ENCODE results near the gene ZKSCAN3. TPM values are rescaled to one million over a fixed set of nuclear protein-coding genes. Genes with fewer than 3 reads are reported as not detected.
"Not testable (repeated sequence)": the region's sequence is repeated elsewhere in the genome, so short reads cannot be mapped to it uniquely, and the experiment has no call there.

The ZKSCAN3 gene
- total RNA-seq, result 5.3 TPM
- long read RNA-seq, full-length matches to known transcripts, result 2 of 6 reads
- long read RNA-seq, partial matches to known transcripts, result 0 of 6 reads
- long read RNA-seq, other reads (novel, unspliced or antisense), result 4 of 6 reads

GRCh38 chr6:28349892-28350737 is at the start of gene ZKSCAN3:
Gene ZKSCAN3 (plus strand): TSS chr6:28349947. CDS start chr6:28359587, 9,640 bp downstream.
- intact Hi-C loops (cut with DNase I), result loop anchor here (2.0 to 10.0 kb wide), 4 partner anchors 13 to 125 kb away; partner anchors contain the start of genes PGBD1, ZSCAN26, ZSCAN31 and ZSCAN9
- DNase-seq (ENCODE audit: low spot score), result peak; percentile 96

DNA sequence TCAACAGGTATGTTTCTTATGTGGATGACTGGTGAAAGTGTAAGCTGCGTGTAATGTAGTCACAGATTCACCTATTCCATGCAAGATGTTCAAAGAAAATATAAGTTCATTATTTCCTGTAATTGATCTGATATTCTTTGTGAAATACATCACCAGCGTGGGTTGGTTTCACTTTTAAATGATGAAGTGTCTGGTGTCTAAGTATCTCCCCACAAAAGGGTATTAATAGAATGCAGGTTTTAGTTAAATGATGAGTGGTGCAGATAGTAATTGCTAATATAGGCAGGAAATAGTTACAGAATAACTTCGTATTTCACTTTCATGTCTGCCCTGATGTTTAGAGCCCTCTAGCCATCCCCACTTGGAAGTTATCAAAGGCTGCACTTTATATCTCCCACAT is 46.2 kb upstream of the ZKSCAN3 start:
- no peak for DNase-seq (ENCODE audit: low spot score)
- intact Hi-C loops (cut with DNase I), result no loop called here

DNA sequence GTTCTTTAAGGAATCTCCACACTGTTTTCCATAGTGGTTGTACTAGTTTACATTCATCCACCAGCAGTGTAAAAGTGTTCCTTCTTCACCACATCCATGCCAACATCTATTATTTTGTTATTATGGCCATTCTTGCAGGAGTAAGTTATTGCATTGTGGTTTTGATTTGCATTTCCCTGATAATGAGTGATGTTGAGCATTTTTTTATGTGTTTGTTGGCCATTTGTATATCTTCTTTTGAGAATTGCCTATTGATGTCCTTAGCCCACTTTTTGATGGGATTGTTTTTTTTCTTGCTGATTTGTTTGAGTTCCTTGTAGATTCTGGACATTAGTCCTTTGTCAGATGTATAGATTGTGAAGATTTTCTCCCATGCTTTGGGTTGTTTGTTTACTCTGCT is 43.4 kb upstream of the ZKSCAN3 start:
- intact Hi-C loops (cut with DNase I); DNase-seq (ENCODE audit: low spot score): not testable (repeated sequence)

GRCh38 chr6:28311139-28311823 is 38.5 kb upstream of the ZKSCAN3 start:
- intact Hi-C loops (cut with DNase I), result no loop called here
- DNase-seq (ENCODE audit: low spot score), result no peak

DNA sequence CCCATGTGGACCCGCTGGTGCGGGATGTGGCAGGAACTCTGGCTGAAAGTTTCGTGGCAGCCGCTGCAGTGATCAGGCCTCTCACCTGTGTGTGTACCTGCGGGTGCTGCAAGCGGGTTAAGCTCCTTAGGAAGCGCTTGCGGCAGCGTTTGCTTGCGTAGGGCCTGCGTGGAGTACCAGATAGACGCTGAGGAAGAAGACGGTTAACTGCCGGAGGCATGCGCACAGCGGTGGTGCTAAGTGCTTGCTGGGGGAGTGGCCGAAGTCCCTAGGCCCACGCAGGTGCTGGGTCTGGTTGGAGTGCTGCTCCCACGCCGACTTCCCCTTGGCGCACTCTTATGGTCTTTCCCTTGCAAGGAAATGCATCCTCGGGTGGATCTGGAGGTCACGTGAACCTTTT is 36.8 kb upstream of the ZKSCAN3 start:
- DNase-seq (ENCODE audit: low spot score), result no peak

GRCh38 chr6:28315628-28316027 is 34.1 kb upstream of the ZKSCAN3 start:
- DNase-seq (ENCODE audit: low spot score), result no peak
- intact Hi-C loops (cut with DNase I), result no loop called here

More for the DNA sequence above, 36.8 kb upstream of the ZKSCAN3 start:
- intact Hi-C loops (cut with DNase I), result no loop called here

- DNase-seq (ENCODE audit: low spot score); intact Hi-C loops (cut with DNase I): not testable (repeated sequence)
These were observed 31.9 kb upstream of the ZKSCAN3 start for GRCh38 chr6:28317866-28318265.

DNA sequence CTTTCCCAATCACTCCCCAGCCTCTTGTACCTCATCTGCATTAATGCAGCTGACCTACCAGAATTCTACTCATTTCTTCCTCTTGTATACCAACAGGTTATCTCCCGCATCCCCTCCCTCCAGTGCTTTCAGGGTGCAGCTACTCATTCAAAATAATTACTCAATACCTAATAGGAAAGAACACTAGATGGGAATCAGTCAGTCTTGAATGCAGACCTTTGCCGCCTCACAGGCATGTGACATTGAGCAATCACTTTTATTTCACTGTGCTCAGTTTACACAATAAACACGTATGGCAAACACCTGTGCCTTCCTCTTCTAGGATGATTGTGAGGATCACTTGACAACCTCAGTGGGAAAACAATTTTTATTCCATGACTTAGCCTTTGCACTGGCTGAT is 27.1 kb upstream of the ZKSCAN3 start:
- no peak for DNase-seq (ENCODE audit: low spot score)
- intact Hi-C loops (cut with DNase I), result no loop called here

GRCh38 chr6:28323813-28324424 is 25.8 kb upstream of the ZKSCAN3 start:
- intact Hi-C loops (cut with DNase I), result no loop called here

DNA sequence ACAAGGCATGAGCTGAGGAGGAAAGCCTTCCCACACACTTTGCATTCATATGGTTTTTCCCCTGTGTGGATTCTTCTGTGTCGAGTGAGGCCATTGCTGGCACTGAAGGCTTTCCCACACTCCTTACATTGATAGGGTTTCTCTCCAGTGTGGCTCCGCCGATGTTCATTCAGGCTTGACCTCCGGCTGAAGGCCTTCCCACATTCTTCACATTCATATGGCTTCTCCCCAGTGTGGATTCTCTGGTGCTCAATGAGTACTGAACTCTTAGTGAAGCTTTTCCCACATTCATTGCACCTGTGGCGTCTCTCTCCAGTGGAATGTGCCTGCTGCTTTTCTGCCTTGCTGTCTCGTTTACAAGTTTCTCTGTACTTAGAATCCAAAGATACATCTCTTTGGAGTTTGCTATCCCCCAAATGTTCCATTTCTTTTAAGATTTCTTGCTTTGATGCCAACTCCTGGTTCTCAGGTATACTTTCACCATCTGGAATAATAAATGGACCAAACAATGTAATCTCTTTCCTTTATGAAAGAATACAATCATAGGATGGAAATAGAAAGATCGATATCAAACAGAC is 23.3 kb upstream of the ZKSCAN3 start:
- intact Hi-C loops (cut with DNase I), result no loop called here

More at GRCh38 chr6:28323813-28324424, 25.8 kb upstream of the ZKSCAN3 start:
- DNase-seq (ENCODE audit: low spot score), result no peak

GRCh38 chr6:28330041-28330440 is 19.7 kb upstream of the ZKSCAN3 start:
- no peak for DNase-seq (ENCODE audit: low spot score)

More for the DNA sequence above, 23.3 kb upstream of the ZKSCAN3 start:
- no peak for DNase-seq (ENCODE audit: low spot score)

GRCh38 chr6:28333047-28333446 is 16.7 kb upstream of the ZKSCAN3 start:
- intact Hi-C loops (cut with DNase I), result loop anchor here (10.0 kb wide), 1 partner anchor 948 kb away; the partner anchor contains the start of gene ZNF391

More at GRCh38 chr6:28330041-28330440, 19.7 kb upstream of the ZKSCAN3 start:
- intact Hi-C loops (cut with DNase I), result loop anchor here (10.0 kb wide), 1 partner anchor 945 kb away; the partner anchor contains the start of gene ZNF391

DNA sequence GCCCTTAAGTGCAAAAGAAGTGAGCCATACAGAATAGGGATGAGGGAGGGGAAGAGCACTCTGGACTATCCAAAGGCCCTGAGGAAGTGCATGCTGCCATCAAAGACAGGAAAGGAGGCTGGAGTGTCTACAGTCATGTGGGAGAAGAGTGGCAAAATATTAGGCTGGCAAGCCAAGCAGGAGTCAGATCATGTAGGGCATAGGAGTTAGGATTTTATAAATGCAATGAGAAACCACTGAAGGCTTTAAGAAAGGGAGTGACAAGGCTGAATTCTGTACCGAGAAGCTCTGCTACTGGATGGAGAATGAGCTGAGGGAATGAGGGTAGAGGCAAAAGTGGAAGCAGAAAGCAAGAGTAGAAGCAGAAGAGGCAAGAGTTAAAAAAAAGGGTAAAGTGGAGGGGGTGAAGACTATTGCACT is 16.1 kb upstream of the ZKSCAN3 start:
- intact Hi-C loops (cut with DNase I), result loop anchor here (10.0 kb wide), 1 partner anchor 949 kb away; the partner anchor contains the start of gene ZNF391
- no peak for DNase-seq (ENCODE audit: low spot score)

More at GRCh38 chr6:28333047-28333446, 16.7 kb upstream of the ZKSCAN3 start:
- DNase-seq (ENCODE audit: low spot score), result no peak

GRCh38 chr6:28334286-28335039 is 15.3 kb upstream of the ZKSCAN3 start:
- DNase-seq (ENCODE audit: low spot score), result no peak
- intact Hi-C loops (cut with DNase I), result loop anchor here (5.0 to 10.0 kb wide), 3 partner anchors 67 to 950 kb away; partner anchors contain the start of genes ZNF391 and ZSCAN26

GRCh38 chr6:28335040-28335563 is 14.6 kb upstream of the ZKSCAN3 start:
- intact Hi-C loops (cut with DNase I), result loop anchor here (5.0 to 10.0 kb wide), 3 partner anchors 68 to 950 kb away; partner anchors contain the start of genes ZNF391 and ZSCAN26
- DNase-seq (ENCODE audit: low spot score), result no peak

DNA sequence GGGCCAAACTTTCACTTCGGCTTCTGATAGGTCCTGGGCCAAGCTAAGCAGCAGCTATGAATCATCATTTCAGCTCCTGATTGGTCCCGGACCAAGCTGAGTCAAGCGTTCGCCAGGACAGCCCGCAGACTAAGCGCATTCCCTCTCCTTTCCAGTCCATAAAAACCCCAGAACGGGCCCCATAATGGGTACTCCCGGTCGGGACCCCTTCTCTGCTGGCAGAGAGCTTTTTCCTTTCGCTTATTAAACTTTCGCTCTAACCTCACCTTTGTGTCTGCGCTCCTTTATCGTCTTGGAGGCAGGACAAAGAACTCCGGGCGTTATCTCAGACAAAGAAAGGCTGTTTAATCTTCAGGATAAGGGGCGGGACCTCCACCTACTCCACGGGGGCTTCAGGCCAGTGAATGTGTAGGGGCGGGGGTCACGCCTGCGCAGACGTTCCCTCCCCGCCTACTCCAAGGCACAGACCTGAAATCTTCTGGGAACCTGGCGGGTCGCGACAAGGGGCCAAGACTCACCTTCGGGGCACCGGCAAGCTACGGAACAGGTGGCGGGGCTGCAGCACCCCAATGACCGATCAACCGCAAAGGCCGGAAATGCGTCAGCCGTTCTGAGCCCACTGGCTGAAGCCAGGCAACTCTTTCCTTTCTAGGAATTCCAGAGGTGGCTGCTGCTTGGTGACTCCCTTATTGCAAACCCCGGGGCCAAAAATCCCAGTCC is 14.0 kb upstream of the ZKSCAN3 start, which contains the start of gene ZSCAN31:
Gene ZSCAN31, minus strand, starts transcription at position 585 of the 720 bp plus-strand sequence. CDS start 6,465 bp downstream, outside the sequence.
- intact Hi-C loops (cut with DNase I), result loop anchor here (2.0 to 10.0 kb wide), 4 partner anchors 15 to 951 kb away; partner anchors contain the start of genes ZNF391 and ZSCAN26

More for the DNA sequence above, 14.0 kb upstream of the ZKSCAN3 start, which contains the start of gene ZSCAN31:
- peak; percentile 96 for DNase-seq (ENCODE audit: low spot score)

Data from cardiac septum (tissue), 1 donor.